Activated T-cell treated with anti-CD3 and anti-CD28 coated beads for 48 hours (primary cell): ENCODE measurements around the gene ABCB9.
"Not testable (repeated sequence)": the region's sequence is repeated elsewhere in the genome, so short reads cannot be mapped to it uniquely, and the experiment has no call there.

Source experiments
- DNase-seq: peaks from one replicate; pipeline ENCODE4 v3.0.0-alpha.2; 2020; ENCODE audit warnings: low read depth

The ABCB9 gene

GRCh38 chr12:122965851-122966742, at the start of gene ABCB9:
Gene ABCB9 (minus strand): TSS chr12:122966463. CDS start chr12:122960235, 6,228 bp downstream.
- DNase-seq: peak; percentile 91

GRCh38 chr12:123014473-123014872, 48.2 kb upstream of the ABCB9 start:
- not testable (repeated sequence) for DNase-seq

GRCh38 chr12:123013185-123014095, 47.2 kb upstream of the ABCB9 start:
- no peak for DNase-seq

GRCh38 chr12:123011701-123012100, 45.4 kb upstream of the ABCB9 start:
- DNase-seq: no peak

GRCh38 chr12:123010681-123011080, 44.4 kb upstream of the ABCB9 start:
- no peak for DNase-seq

GRCh38 chr12:123010110-123010509, 43.8 kb upstream of the ABCB9 start:
- DNase-seq: no peak

GRCh38 chr12:123006977-123007376, 40.7 kb upstream of the ABCB9 start:
- no peak for DNase-seq

- DNase-seq: no peak
Measured at GRCh38 chr12:123005081-123005626, 38.9 kb upstream of the ABCB9 start.

GRCh38 chr12:123004287-123004686, 38.0 kb upstream of the ABCB9 start:
- no peak for DNase-seq

- no peak for DNase-seq
Measured at GRCh38 chr12:123003257-123003656, 37.0 kb upstream of the ABCB9 start.

GRCh38 chr12:123001464-123001863, 35.2 kb upstream of the ABCB9 start:
- no peak for DNase-seq

GRCh38 chr12:123000578-123000977, 34.3 kb upstream of the ABCB9 start:
- DNase-seq: no peak

GRCh38 chr12:122999986-123000420, 33.7 kb upstream of the ABCB9 start:
- DNase-seq: no peak

- no peak for DNase-seq
Measured at GRCh38 chr12:122999196-122999946, 33.1 kb upstream of the ABCB9 start.

GRCh38 chr12:122998316-122998715, 32.1 kb upstream of the ABCB9 start:
- DNase-seq: no peak

- no peak for DNase-seq
Measured at GRCh38 chr12:122997343-122998250, 31.3 kb upstream of the ABCB9 start.

GRCh38 chr12:122996621-122997342, 30.5 kb upstream of the ABCB9 start:
- DNase-seq: no peak

- no peak for DNase-seq
Measured at GRCh38 chr12:122996188-122996601, 29.9 kb upstream of the ABCB9 start.

GRCh38 chr12:122995503-122996187, 29.4 kb upstream of the ABCB9 start:
- no peak for DNase-seq
